ENCODE results near the gene LUZP2. TPM values are rescaled to one million over a fixed set of nuclear protein-coding genes. Genes with fewer than 3 reads are reported as not detected.

LUZP2 gene
- total and polyA plus RNA-seq, 2 of the 8 experiments (the other 6 are each of a cell fraction or from before 2014, with no cell fraction given): 0.79 to 1.5 TPM

GRCh38 chr11:24567380-24567779 lies 70.5 kb downstream of the LUZP2 start:
- Histone ChIP-seq H2BK20ac (ENCODE audit: low read length) (no peak overlapping the region), H3K4me3 (ENCODE audit: extremely low read depth in 1 of 4, insufficient read depth in 2 of 4, low read depth in 3 of 4, low read length in 4 of 4) (no peak overlapping the region), H4K20me1 (replicated peaks in 1 of 2; ENCODE audit: control insufficient read depth in 1 of 2, insufficient read depth in 2 of 2, low read length in 2 of 2) (no peaks in the 10 kb centered on the region), H3K79me1 (ENCODE audit: low read depth, low read length) (no peaks in the 10 kb centered on the region), H3K4me1 (replicated peaks in 1 of 4; ENCODE audit: control insufficient read depth in 3 of 4, insufficient read depth in 4 of 4, low read length in 3 of 4) (no peaks in the 10 kb centered on the region), H2AFZ (ENCODE audit: low read length) (no peak overlapping the region), H3K18ac (ENCODE audit: extremely low read depth, low read length) (no peak overlapping the region), H3K36me3 (ENCODE audit: control insufficient read depth in 2 of 4, insufficient read depth in 4 of 4, low read length in 3 of 4) (no peaks in the 10 kb centered on the region), H3K27ac (ENCODE audit: low read depth, low read length) (no peak overlapping the region), H3K9me3 (ENCODE audit: insufficient read depth in 2 of 2, low read depth in 1 of 2, low read length in 1 of 2) (no peaks in the 10 kb centered on the region), H3K27me3 (replicated peaks in 1 of 4; ENCODE audit: control insufficient read depth in 3 of 4, extremely low read depth in 1 of 4, insufficient read depth in 3 of 4, low read length in 3 of 4) (no peaks in the 10 kb centered on the region), H3K4ac (replicated peaks; ENCODE audit: insufficient read length, low read depth, low read length) (no peak overlapping the region), H3K14ac (ENCODE audit: insufficient read length) (no peak overlapping the region), H3K79me2 (ENCODE audit: control insufficient read depth in 1 of 2, insufficient read depth in 2 of 2, low read length in 2 of 2) (no peaks in the 10 kb centered on the region), H2AK5ac (ENCODE audit: low read depth, low read length) (no peak overlapping the region), H2BK120ac (replicated peaks; ENCODE audit: low read depth, low read length) (no peak overlapping the region), H4K91ac (replicated peaks; ENCODE audit: insufficient read length, low read length) (no peak overlapping the region), H4K5ac (ENCODE audit: insufficient read length, low read depth, low read length) (no peak overlapping the region), H3K9ac (replicated peaks in 1 of 4; ENCODE audit: extremely low read depth in 1 of 4, low read depth in 3 of 4, low read length in 3 of 4) (no peak overlapping the region), H3K56ac (replicated peaks; ENCODE audit: insufficient read length, low read depth, low read length) (no peak overlapping the region), H3K4me2 (ENCODE audit: insufficient read depth in 1 of 2, low read depth in 2 of 2, low read length in 2 of 2) (no peak overlapping the region), H2BK15ac (ENCODE audit: low read length) (no peak overlapping the region), H3K23me2 (ENCODE audit: low read depth, low read length) (no peaks in the 10 kb centered on the region), H2BK12ac (ENCODE audit: low read depth, low read length) (no peak overlapping the region), H3K23ac (ENCODE audit: insufficient read length) (no peak overlapping the region), H2BK5ac (ENCODE audit: low read depth, low read length) (no peak overlapping the region), H4K8ac (ENCODE audit: extremely low read depth, insufficient read depth, low read length) (no peak overlapping the region)
- CTCF ChIA-PET (ENCODE audit: partially characterized antibody): interaction anchor here (0.6 kb wide), 1 partner anchor 610 kb away, joined by 4 read pairs; no protein-coding TSS in a partner anchor
- DNase-seq (ENCODE audit: low read depth in 1 of 2, low spot score in 2 of 2) (no peak), FAIRE-seq (no peak)
- POLR2A ChIA-PET (ENCODE audit: partially characterized antibody): no interaction called here
- TF ChIP-seq RFX5 (IDR thresholded peaks at IDR 0.05; ENCODE audit: borderline replicate concordance, low read depth, low read length): no peak
- TF ChIP-seq GABPA (IDR thresholded peaks at IDR 0.05; ENCODE audit: borderline replicate concordance, insufficient read depth, low read length): no peak
- TF ChIP-seq CHD1 (IDR thresholded peaks at IDR 0.05; ENCODE audit: low read depth, low read length): no peak
- no peak for TF ChIP-seq POLR2A (IDR thresholded peaks at IDR 0.05; ENCODE audit: control extremely low read depth in 1 of 2, low read depth in 2 of 2, low read length in 2 of 2)
- TF ChIP-seq CEBPB (IDR thresholded peaks at IDR 0.05; ENCODE audit: low read depth, low read length): no peak
- no peak for TF ChIP-seq TAF1 (IDR thresholded peaks at IDR 0.05; ENCODE audit: low read depth, low read length)
- no peak for TF ChIP-seq GTF2F1 (IDR thresholded peaks at IDR 0.05; ENCODE audit: borderline replicate concordance, low read depth, low read length)
- TF ChIP-seq MAFK (IDR thresholded peaks at IDR 0.05; ENCODE audit: low read depth, low read length): no peak
- no peak for TF ChIP-seq ZNF274 (IDR thresholded peaks at IDR 0.05; ENCODE audit: borderline replicate concordance, extremely low read depth, low read length)
- TF ChIP-seq HDAC2 (IDR thresholded peaks at IDR 0.05; ENCODE audit: borderline replicate concordance in 1 of 2, low read depth in 2 of 2, low read length in 2 of 2): no peak
- TF ChIP-seq EGR1 (IDR thresholded peaks at IDR 0.05; ENCODE audit: borderline replicate concordance, low read depth, low read length): no peak
- TF ChIP-seq USF2 (IDR thresholded peaks at IDR 0.05; ENCODE audit: low read length): no peak
- no peak for TF ChIP-seq POU5F1 (IDR thresholded peaks at IDR 0.05; ENCODE audit: low read depth, low read length)

Measured in H1 (cell line).